Karpas-422 (cell line): ENCODE results near the gene INPP5A. TPM values are rescaled to one million over a fixed set of nuclear protein-coding genes. Genes with fewer than 3 reads are reported as not detected.

ENCODE experiments used
- DNase-seq: peaks from one replicate; pipeline ENCODE4 v3.0.0-alpha.2; 2015
- H2AFZ ChIP-seq: fragments of 200-600 bp; sonication (generic); 2 replicates; pipeline ENCODE4 v1.6.1; 2014; ENCODE audit warnings: antibody characterized with exemption, low read length, mixed read lengths
- H3K27ac ChIP-seq: fragments of 200-600 bp; sonication (generic); 2 replicates; pipeline ENCODE4 v1.5.1; 2014; ENCODE audit warnings: mild to moderate bottlenecking, low read length, moderate library complexity
- H3K27me3 ChIP-seq: fragments of 200-600 bp; sonication (generic); 2 replicates; pipeline ENCODE4 v1.6.1; 2014; ENCODE audit warnings: low read length, mixed read lengths
- H3K36me3 ChIP-seq: fragments of 200-600 bp; sonication (generic); 2 replicates; pipeline ENCODE4 v1.6.1; 2014; ENCODE audit warnings: low read length, mixed read lengths; ENCODE audit not compliant: insufficient read depth
- H3K4me1 ChIP-seq: fragments of 200-600 bp; sonication (generic); 2 replicates; pipeline ENCODE4 v1.6.1; 2014; ENCODE audit warnings: mild to moderate bottlenecking, low read length, mixed read lengths
- H3K4me2 ChIP-seq: fragments of 200-600 bp; sonication (generic); 2 replicates; pipeline ENCODE4 v1.6.1; 2014; ENCODE audit warnings: low read length, low read depth, mild to moderate bottlenecking; ENCODE audit not compliant: poor library complexity, severe bottlenecking
- H3K4me3 ChIP-seq: fragments of 200-600 bp; sonication (generic); 2 replicates; pipeline ENCODE4 v1.5.1; 2014; ENCODE audit warnings: mild to moderate bottlenecking, antibody characterized with exemption, low read length, mixed read lengths
- H3K79me2 ChIP-seq: fragments of 200-600 bp; sonication (generic); 2 replicates; pipeline ENCODE4 v1.6.1; 2014; ENCODE audit warnings: mild to moderate bottlenecking, low read length, mixed read lengths
- H3K9ac ChIP-seq: fragments of 200-600 bp; sonication (generic); 2 replicates; pipeline ENCODE4 v1.6.0; 2014; ENCODE audit warnings: low read length
- H3K9me2 ChIP-seq: fragments of 200-600 bp; sonication (generic), shearing (Covaris generic); replicated peaks from 2 replicates; pipeline ENCODE4 v1.6.0; 2014; ENCODE audit warnings: mild to moderate bottlenecking, low read length, moderate library complexity; ENCODE audit not compliant: insufficient read depth
- H3K9me3 ChIP-seq: fragments of 300-700, 200-600 bp; sonication (generic); 2 replicates; pipeline ENCODE4 v1.6.1; 2014; ENCODE audit warnings: low read length, mixed read lengths
- H4K20me1 ChIP-seq: fragments of 200-600 bp; sonication (generic); 2 replicates; pipeline ENCODE4 v1.6.1; 2014; ENCODE audit warnings: mild to moderate bottlenecking, antibody characterized with exemption, low read length, low read depth; ENCODE audit not compliant: insufficient read depth
- total RNA-seq: library from RNA; depleted of rRNA; stranded (reverse); fragments of >200 nt; shearing (Covaris generic); gene quantifications from 2 replicates; pipeline ENCODE4 v1.2.3, GENCODE V29; 2014; ENCODE audit warnings: low replicate concordance

The INPP5A gene
- total RNA-seq, 1 experiment from 2014 or later = 9.1 TPM

GRCh38 chr10:132674311-132674710 is 136.7 kb downstream of the INPP5A start:
- no peaks in the 10 kb centered on the region; the same call in 1 of the 2 replicates for H3K4me1 ChIP-seq
- H3K9me3 ChIP-seq = no peaks in the 10 kb centered on the region
- H3K4me2 ChIP-seq = no peak overlapping the region

GRCh38 chr10:132675031-132675740 is 137.6 kb downstream of the INPP5A start:
- Histone ChIP-seq H3K27me3 (no peaks in the 10 kb centered on the region), H3K4me2 (no peak overlapping the region), H2AFZ (no peak overlapping the region), H3K79me2 (no peaks in the 10 kb centered on the region), H3K9ac (no peak overlapping the region), H3K36me3 (no peaks in the 10 kb centered on the region), H3K4me3 (no peak overlapping the region), H4K20me1 (peaks cover 13% of the 10 kb centered on the region; the same call in 1 of the 2 replicates), H3K9me3 (no peaks in the 10 kb centered on the region), H3K4me1 (no peaks in the 10 kb centered on the region), H3K9me2 (no peaks in the 10 kb centered on the region), H3K27ac (no peak overlapping the region)
- DNase-seq = no peak

More at GRCh38 chr10:132674311-132674710, 136.7 kb downstream of the INPP5A start:
- Histone ChIP-seq H3K27me3 (no peaks in the 10 kb centered on the region), H3K79me2 (no peaks in the 10 kb centered on the region), H4K20me1 (peaks cover 13% of the 10 kb centered on the region; the same call in 1 of the 2 replicates), H3K36me3 (no peaks in the 10 kb centered on the region), H3K4me3 (no peak overlapping the region), H2AFZ (no peak overlapping the region), H3K27ac (no peak overlapping the region), H3K9me2 (no peaks in the 10 kb centered on the region), H3K9ac (no peak overlapping the region)
- no peak for DNase-seq

- Histone ChIP-seq H3K4me3 (no peak overlapping the region), H3K9me2 (no peaks in the 10 kb centered on the region), H3K27me3 (no peaks in the 10 kb centered on the region), H3K79me2 (no peaks in the 10 kb centered on the region), H4K20me1 (peaks cover 12% of the 10 kb centered on the region; the same call in 1 of the 2 replicates), H3K9ac (no peak overlapping the region), H3K4me1 (no peaks in the 10 kb centered on the region), H2AFZ (no peak overlapping the region), H3K36me3 (no peaks in the 10 kb centered on the region), H3K9me3 (no peaks in the 10 kb centered on the region), H3K4me2 (no peak overlapping the region), H3K27ac (no peak overlapping the region)
- DNase-seq = no peak
Observed at GRCh38 chr10:132676193-132676891, 138.8 kb downstream of the INPP5A start.

GRCh38 chr10:132677096-132677472 is 139.5 kb downstream of the INPP5A start:
- no peak overlapping the region for H3K4me2 ChIP-seq
- H3K9me3 ChIP-seq = no peaks in the 10 kb centered on the region
- H2AFZ ChIP-seq = no peak overlapping the region
- peaks cover 5% of the 10 kb centered on the region; the same call in 1 of the 2 replicates for H4K20me1 ChIP-seq
- H3K79me2 ChIP-seq = no peaks in the 10 kb centered on the region
- no peaks in the 10 kb centered on the region for H3K36me3 ChIP-seq
- DNase-seq = no peak
- no peak overlapping the region for H3K4me3 ChIP-seq
- no peaks in the 10 kb centered on the region for H3K27me3 ChIP-seq
- no peak overlapping the region for H3K9ac ChIP-seq
- no peaks in the 10 kb centered on the region for H3K4me1 ChIP-seq
- no peaks in the 10 kb centered on the region for H3K9me2 ChIP-seq
- H3K27ac ChIP-seq = no peak overlapping the region

- H3K79me2 ChIP-seq = no peaks in the 10 kb centered on the region
- 0 out of 2 replicates have a peak, but pooled peaks cover 5% of the 10 kb centered on the region for H4K20me1 ChIP-seq
- no peak overlapping the region for H3K4me3 ChIP-seq
- no peaks in the 10 kb centered on the region for H3K9me2 ChIP-seq
- no peaks in the 10 kb centered on the region for H3K36me3 ChIP-seq
- DNase-seq = no peak
- no peaks in the 10 kb centered on the region for H3K9me3 ChIP-seq
- H3K4me1 ChIP-seq = no peaks in the 10 kb centered on the region
- no peaks in the 10 kb centered on the region for H3K27me3 ChIP-seq
- no peak overlapping the region for H2AFZ ChIP-seq
- H3K4me2 ChIP-seq = no peak overlapping the region
- H3K27ac ChIP-seq = no peak overlapping the region
- no peak overlapping the region for H3K9ac ChIP-seq
Observed at GRCh38 chr10:132677473-132678227, 140.1 kb downstream of the INPP5A start.

- H3K27ac ChIP-seq = no peak overlapping the region
- H4K20me1 ChIP-seq = 0 out of 2 replicates have a peak, but pooled peaks cover 5% of the 10 kb centered on the region
- no peaks in the 10 kb centered on the region for H3K9me3 ChIP-seq
- H3K36me3 ChIP-seq = no peaks in the 10 kb centered on the region
- no peaks in the 10 kb centered on the region for H3K79me2 ChIP-seq
- H3K4me3 ChIP-seq = no peak overlapping the region
- no peak overlapping the region for H3K4me2 ChIP-seq
- no peaks in the 10 kb centered on the region for H3K4me1 ChIP-seq
- no peaks in the 10 kb centered on the region for H3K9me2 ChIP-seq
- H3K27me3 ChIP-seq = no peaks in the 10 kb centered on the region
- H3K9ac ChIP-seq = no peak overlapping the region
- no peak overlapping the region for H2AFZ ChIP-seq
- DNase-seq = no peak
Observed at GRCh38 chr10:132678436-132679216, 141.0 kb downstream of the INPP5A start.

- no peak for DNase-seq
- no peak overlapping the region for H3K9ac ChIP-seq
- H3K9me2 ChIP-seq = no peaks in the 10 kb centered on the region
- 0 out of 2 replicates have a peak, but pooled peaks cover 5% of the 10 kb centered on the region for H4K20me1 ChIP-seq
- no peak overlapping the region for H3K4me3 ChIP-seq
- H2AFZ ChIP-seq = no peak overlapping the region
- H3K36me3 ChIP-seq = no peaks in the 10 kb centered on the region
- no peaks in the 10 kb centered on the region for H3K9me3 ChIP-seq
- no peak overlapping the region for H3K27ac ChIP-seq
- no peaks in the 10 kb centered on the region for H3K79me2 ChIP-seq
- no peak overlapping the region for H3K4me2 ChIP-seq
- H3K27me3 ChIP-seq = no peaks in the 10 kb centered on the region
- H3K4me1 ChIP-seq = no peaks in the 10 kb centered on the region
Observed at GRCh38 chr10:132679217-132679595, 141.6 kb downstream of the INPP5A start.
